Measurements from ENCODE around the gene MYO9A. TPM values are rescaled to one million over a fixed set of nuclear protein-coding genes. Genes with fewer than 3 reads are reported as not detected.

Gene MYO9A
- total RNA-seq, 1 experiment from 2014 or later: 30.1 TPM

GRCh38 chr15:72034859-72035650 lies 82.9 kb downstream of the MYO9A start:
- H3K27me3 ChIP-seq (replicated peaks; ENCODE audit: insufficient read depth, low read depth, low read length, poor library complexity): no peaks in the 10 kb centered on the region
- CTCF ChIA-PET: no interaction called here
- H3K27ac ChIP-seq (ENCODE audit: low read depth, low read length, poor library complexity, severe bottlenecking): no peak overlapping the region
- H3K36me3 ChIP-seq (ENCODE audit: insufficient read depth, low read length, poor library complexity, severe bottlenecking): no peaks in the 10 kb centered on the region
- no peaks in the 10 kb centered on the region for H3K4me1 ChIP-seq (ENCODE audit: insufficient read depth, low read length, poor library complexity, severe bottlenecking)
- H3K9me3 ChIP-seq (ENCODE audit: low read depth, low read length, poor library complexity, severe bottlenecking): peaks cover 5% of the 10 kb centered on the region
- POLR2A ChIA-PET (ENCODE audit: low non-redundant PET): no interaction called here
- no peak for TF ChIP-seq EZH2 (IDR thresholded peaks at IDR 0.05; ENCODE audit: borderline replicate concordance, low read depth, low read length, poor library complexity, severe bottlenecking)
- no peak for TF ChIP-seq CTCF (conservative IDR thresholded peaks at IDR 0.05; ENCODE audit: low read depth, low read length)
- intact Hi-C loops (cut with micrococcal nuclease; ENCODE audit: unreplicated experiment): no loop called here
- H3K4me3 ChIP-seq (ENCODE audit: low read depth, low read length, poor library complexity, severe bottlenecking): no peak overlapping the region
- BruUV-seq (replicated peaks): no TSS peak
- no peak for DNase-seq (ENCODE audit: low spot score)

GRCh38 chr15:72034351-72034750 lies 83.6 kb downstream of the MYO9A start:
- H3K36me3 ChIP-seq (ENCODE audit: insufficient read depth, low read length, poor library complexity, severe bottlenecking): no peaks in the 10 kb centered on the region
- BruUV-seq (replicated peaks): no TSS peak
- CTCF ChIA-PET: no interaction called here

GRCh38 chr15:72033711-72034110 lies 84.2 kb downstream of the MYO9A start:
- ChIA-PET CTCF (no interaction called here), POLR2A (ENCODE audit: low non-redundant PET) (no interaction called here)
- Histone ChIP-seq H3K27me3 (replicated peaks; ENCODE audit: insufficient read depth, low read depth, low read length, poor library complexity) (no peaks in the 10 kb centered on the region), H3K9me3 (ENCODE audit: low read depth, low read length, poor library complexity, severe bottlenecking) (peaks cover 5% of the 10 kb centered on the region), H3K36me3 (ENCODE audit: insufficient read depth, low read length, poor library complexity, severe bottlenecking) (no peaks in the 10 kb centered on the region), H3K4me3 (ENCODE audit: low read depth, low read length, poor library complexity, severe bottlenecking) (no peak overlapping the region), H3K4me1 (ENCODE audit: insufficient read depth, low read length, poor library complexity, severe bottlenecking) (no peaks in the 10 kb centered on the region), H3K27ac (ENCODE audit: low read depth, low read length, poor library complexity, severe bottlenecking) (no peak overlapping the region)
- no peak for TF ChIP-seq CTCF (conservative IDR thresholded peaks at IDR 0.05; ENCODE audit: low read depth, low read length)
- TF ChIP-seq EZH2 (IDR thresholded peaks at IDR 0.05; ENCODE audit: borderline replicate concordance, low read depth, low read length, poor library complexity, severe bottlenecking): no peak
- intact Hi-C loops (cut with micrococcal nuclease; ENCODE audit: unreplicated experiment): no loop called here
- no peak for DNase-seq (ENCODE audit: low spot score)
- no TSS peak for BruUV-seq (replicated peaks)

More at GRCh38 chr15:72034351-72034750, 83.6 kb downstream of the MYO9A start:
- Histone ChIP-seq H3K27me3 (replicated peaks; ENCODE audit: insufficient read depth, low read depth, low read length, poor library complexity) (no peaks in the 10 kb centered on the region), H3K9me3 (ENCODE audit: low read depth, low read length, poor library complexity, severe bottlenecking) (peaks cover 5% of the 10 kb centered on the region), H3K4me3 (ENCODE audit: low read depth, low read length, poor library complexity, severe bottlenecking) (no peak overlapping the region), H3K4me1 (ENCODE audit: insufficient read depth, low read length, poor library complexity, severe bottlenecking) (no peaks in the 10 kb centered on the region), H3K27ac (ENCODE audit: low read depth, low read length, poor library complexity, severe bottlenecking) (no peak overlapping the region)
- DNase-seq (ENCODE audit: low spot score): no peak
- TF ChIP-seq CTCF (conservative IDR thresholded peaks at IDR 0.05; ENCODE audit: low read depth, low read length): no peak
- no peak for TF ChIP-seq EZH2 (IDR thresholded peaks at IDR 0.05; ENCODE audit: borderline replicate concordance, low read depth, low read length, poor library complexity, severe bottlenecking)
- intact Hi-C loops (cut with micrococcal nuclease; ENCODE audit: unreplicated experiment): no loop called here
- POLR2A ChIA-PET (ENCODE audit: low non-redundant PET): no interaction called here
